ENCODE data around the gene ARHGEF7.

The ARHGEF7 gene

DNA sequence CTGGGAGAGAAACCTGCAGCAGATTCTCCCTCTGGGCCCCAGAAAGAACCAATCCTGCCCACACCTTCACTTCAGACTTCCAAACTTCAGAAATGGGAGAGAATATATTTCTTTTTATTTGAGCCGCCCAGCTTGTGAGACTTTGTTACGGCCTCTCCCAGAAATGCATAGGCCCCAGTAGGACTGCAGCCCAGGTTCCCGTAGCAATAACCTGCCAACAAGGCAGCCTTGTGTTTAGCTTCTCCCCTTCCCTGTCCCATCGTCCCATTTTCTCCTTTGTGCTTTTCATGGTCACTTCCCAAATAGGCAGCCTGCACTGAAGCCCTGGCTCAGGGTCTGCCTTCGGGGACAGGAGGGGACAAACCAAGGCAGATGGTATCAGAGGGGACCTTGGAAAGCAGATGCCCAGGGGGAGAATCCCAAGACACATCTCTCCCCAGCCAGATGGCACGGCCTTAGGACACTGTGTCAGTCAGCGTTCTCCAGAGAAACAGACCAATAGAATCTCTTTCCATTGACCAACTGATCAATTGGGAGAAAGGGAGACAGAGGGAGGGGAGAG is 3.7 kb upstream of the ARHGEF7 start:
- DNase-seq: no peak

DNA sequence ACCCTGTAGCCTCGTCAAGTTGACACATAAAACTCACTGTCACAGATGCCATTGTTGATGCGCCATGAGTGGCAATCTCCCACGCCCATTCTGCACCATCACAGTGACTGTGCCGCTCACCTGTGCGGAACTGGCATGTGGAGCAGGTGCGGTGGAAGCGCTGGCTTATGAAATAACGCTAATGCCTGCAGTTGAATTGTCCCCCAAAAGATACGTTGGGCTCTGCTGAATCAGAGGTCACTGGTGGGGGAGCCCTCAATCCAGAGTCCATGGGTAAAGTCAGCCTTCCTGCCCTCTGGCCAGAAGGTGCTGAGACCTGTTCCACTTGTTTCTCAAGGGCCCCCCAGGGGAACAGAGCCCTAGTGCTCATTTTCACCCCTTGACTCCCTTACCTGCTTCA is 2.9 kb upstream of the ARHGEF7 start:
- DNase-seq: no peak

- DNase-seq: peak in 1 of 2 donors; percentile 16
Observed at GRCh38 chr13:111114362-111115060, 599 bp upstream of the ARHGEF7 start.

- no peak for DNase-seq
Observed at GRCh38 chr13:111115965-111116521, 933 bp downstream of the ARHGEF7 start.

DNA sequence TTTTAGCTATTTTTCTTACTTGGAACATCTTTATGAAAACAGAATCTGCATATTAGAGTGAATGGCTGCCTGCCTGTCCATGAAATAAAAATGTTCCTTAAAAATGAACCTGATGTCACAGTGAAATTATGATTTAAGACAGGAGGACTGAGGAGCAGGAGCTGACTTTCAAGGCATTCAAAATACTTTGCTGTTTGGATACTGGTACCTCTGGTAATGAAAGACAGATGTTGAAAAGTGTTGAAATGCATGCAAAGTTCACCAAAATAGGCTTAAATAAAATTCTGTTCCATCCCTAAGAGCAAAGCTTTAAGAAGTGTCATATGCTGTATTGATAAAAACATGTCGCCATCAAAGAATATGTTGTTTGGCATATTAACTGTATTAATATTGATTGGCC is 1.7 kb downstream of the ARHGEF7 start:
- DNase-seq: no peak

- DNase-seq: no peak
Observed at GRCh38 chr13:111117289-111117688, 2.2 kb downstream of the ARHGEF7 start.

DNA sequence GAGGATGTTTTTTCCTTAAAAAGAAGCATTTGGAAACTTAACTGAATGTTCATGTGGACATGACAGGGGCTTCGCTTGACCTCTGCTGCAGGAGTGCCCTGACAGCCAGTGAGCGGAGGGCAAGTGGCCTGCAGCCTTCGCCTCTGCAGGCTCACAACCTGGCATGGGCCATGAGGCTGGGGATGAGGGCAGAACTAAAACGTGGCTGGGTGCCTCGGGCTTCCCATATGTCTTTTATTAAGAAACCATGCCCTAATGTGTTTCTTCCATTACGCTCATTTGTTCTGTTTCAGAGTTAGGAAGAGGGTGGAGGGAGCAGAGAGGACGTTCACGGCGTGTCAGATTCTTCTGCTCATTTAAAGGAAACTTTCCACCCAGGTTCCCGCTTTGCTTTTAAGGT is 2.9 kb downstream of the ARHGEF7 start:
- no peak for DNase-seq

GRCh38 chr13:111118898-111119607 is 3.9 kb downstream of the ARHGEF7 start:
- no peak for DNase-seq

DNA sequence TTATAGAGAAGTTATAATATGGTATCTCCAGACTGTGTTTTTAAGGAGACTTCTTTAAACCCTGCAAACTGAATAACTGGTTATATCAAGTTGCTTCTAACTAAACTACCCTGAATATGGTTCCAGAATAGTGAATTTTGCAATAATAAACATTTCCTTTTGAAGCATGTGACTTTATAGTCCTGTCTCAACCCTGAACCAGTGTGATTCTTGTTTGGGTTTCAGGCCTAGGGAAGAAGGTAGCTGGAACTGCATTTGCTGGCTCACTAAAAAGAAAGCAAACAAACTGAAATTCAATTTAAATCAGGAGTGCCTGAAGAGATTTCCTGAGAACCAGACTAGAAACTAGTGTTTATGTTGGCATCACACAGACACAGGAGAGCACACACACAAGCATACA is 4.9 kb downstream of the ARHGEF7 start:
- no peak for DNase-seq

GRCh38 chr13:111120422-111120821 is 5.3 kb downstream of the ARHGEF7 start:
- no peak for DNase-seq

DNA sequence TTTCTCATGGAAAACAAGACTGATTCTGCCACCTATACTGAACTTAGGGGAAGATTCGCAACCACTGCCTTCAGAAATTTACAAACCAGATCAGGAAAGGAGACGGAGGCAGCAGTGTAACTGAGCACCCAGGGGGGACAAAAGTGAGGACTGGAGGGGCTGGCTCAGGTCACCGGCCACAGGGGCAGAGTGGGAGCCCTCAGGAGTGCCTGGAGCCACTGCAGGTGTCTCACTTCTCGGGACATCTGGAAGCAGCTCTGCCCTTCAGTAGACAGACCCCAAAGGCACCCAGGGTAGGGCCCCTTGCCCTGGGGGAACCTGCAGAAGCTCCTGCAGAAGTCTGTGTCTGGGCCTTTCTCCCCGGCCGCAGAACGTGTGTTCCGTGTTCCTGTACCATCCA is 5.8 kb downstream of the ARHGEF7 start:
- no peak for DNase-seq

DNA sequence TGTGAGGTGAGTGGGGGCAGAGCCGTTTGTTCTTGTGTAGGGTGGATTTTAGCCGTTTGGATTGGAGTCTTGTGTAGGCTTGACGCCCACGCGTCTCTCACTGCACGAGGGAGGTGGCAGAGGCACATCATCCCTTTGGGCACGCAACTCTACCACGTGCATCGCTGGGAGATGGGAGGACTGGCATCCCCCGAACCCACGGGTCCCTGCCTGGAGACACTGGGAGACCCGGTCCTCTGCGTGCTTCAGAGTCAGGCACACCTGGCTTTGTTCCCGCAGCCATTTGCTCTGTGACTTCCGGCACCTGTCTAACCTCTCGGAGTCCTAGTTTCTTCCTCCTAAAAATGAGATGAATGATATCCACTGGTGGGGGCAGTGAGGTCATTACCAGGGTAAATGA is 6.4 kb downstream of the ARHGEF7 start:
- no peak for DNase-seq

- DNase-seq: no peak
Observed at GRCh38 chr13:111122056-111122455, 6.9 kb downstream of the ARHGEF7 start.

- DNase-seq: no peak
Observed at GRCh38 chr13:111122631-111123030, 7.5 kb downstream of the ARHGEF7 start.

- no peak for DNase-seq
Observed at GRCh38 chr13:111123221-111123620, 8.1 kb downstream of the ARHGEF7 start.

GRCh38 chr13:111123649-111124048 is 8.5 kb downstream of the ARHGEF7 start:
- DNase-seq: no peak

DNA sequence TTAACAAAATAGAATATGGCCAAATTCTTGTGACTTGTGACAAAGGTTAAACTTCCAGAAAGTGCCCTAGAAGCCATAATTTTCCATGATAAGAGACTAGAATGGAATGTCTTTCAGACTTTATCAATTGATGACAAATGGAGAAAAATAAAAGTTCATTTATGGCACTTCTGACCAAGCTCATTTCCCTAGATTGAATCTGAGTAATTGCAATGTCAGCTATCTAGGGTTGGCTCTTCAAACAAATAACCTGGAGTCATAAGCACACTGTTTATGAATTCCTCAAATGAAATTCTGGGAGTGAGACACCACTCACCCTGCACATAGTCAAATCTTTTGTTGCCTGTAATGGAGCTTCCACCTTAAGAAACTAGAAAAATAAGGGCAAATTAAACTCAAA is 11.4 kb downstream of the ARHGEF7 start:
- DNase-seq: no peak

- no peak for DNase-seq
Observed at GRCh38 chr13:111129465-111130115, 14.5 kb downstream of the ARHGEF7 start.

DNA sequence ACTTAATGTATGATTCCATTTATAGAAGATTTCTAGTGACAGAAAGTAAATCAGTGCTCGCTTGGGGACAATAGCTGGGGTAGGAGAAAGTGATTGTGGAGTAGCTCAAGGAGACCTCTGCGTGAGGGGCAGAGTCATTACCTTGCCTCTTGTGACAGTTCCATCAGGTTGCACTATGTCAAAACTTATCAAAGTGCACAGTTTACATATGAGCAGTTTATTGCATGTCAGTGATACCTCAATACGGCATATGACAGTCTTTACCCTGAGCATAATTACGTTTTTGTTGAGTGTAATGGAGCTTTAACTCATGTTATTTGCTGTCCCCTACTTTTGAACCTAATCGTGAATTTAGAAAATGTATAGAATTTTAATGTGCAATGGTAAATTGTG is 15.0 kb downstream of the ARHGEF7 start:
- DNase-seq: no peak

- no peak for DNase-seq
Observed at GRCh38 chr13:111131048-111131447, 15.9 kb downstream of the ARHGEF7 start.

GRCh38 chr13:111131611-111132010 is 16.5 kb downstream of the ARHGEF7 start:
- no peak for DNase-seq

DNA sequence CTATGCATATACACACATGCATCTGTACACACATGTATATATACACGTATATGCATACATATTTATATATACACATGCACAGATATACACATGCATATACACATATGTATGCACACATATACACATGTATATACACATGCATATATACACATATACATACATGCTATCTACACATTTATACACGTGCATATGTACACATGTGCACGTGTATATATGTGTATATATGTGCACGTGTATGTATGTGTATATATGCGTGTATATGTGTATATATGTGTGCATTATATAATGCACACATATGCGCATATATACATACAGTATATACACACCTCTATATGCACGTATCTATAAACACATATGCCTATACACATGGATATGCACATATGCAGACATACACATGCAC is 17.8 kb downstream of the ARHGEF7 start:
- no peak for DNase-seq

DNA sequence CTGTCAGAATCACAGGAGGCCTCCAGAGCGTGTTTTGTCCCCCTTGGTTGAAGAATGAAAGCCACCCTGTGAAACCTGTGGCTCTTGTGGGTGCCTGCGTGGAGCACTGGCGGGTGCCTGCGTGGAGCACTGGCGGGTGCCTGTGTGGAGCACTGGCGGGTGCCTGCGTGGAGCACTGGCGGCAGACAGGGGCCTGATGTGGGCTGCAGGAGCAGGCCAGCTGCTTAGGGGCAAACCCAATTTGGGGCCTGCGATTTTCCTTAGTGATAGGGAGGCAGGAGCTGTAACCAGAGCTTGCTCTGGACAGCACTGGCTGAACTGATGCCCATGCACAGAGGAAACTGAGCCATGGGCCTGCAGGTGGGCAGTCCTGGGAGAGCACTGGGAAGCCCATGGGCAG is 24.3 kb downstream of the ARHGEF7 start:
- DNase-seq: no peak

All from stimulated activated CD4-positive, alpha-beta T cell treated with anti-CD3 and anti-CD28 coated beads, Interleukin-2, amount 100 ng/mL, for 24 hours (primary cell).